Islet precursor cell (in vitro differentiated cells): ENCODE results near the gene RHOG.
"Not testable (repeated sequence)": the region's sequence is repeated elsewhere in the genome, so short reads cannot be mapped to it uniquely, and the experiment has no call there.

ENCODE experiments used
- DNase-seq: peaks from one replicate; pipeline ENCODE4 v3.0.0-alpha.2; 2018

Gene RHOG

DNA sequence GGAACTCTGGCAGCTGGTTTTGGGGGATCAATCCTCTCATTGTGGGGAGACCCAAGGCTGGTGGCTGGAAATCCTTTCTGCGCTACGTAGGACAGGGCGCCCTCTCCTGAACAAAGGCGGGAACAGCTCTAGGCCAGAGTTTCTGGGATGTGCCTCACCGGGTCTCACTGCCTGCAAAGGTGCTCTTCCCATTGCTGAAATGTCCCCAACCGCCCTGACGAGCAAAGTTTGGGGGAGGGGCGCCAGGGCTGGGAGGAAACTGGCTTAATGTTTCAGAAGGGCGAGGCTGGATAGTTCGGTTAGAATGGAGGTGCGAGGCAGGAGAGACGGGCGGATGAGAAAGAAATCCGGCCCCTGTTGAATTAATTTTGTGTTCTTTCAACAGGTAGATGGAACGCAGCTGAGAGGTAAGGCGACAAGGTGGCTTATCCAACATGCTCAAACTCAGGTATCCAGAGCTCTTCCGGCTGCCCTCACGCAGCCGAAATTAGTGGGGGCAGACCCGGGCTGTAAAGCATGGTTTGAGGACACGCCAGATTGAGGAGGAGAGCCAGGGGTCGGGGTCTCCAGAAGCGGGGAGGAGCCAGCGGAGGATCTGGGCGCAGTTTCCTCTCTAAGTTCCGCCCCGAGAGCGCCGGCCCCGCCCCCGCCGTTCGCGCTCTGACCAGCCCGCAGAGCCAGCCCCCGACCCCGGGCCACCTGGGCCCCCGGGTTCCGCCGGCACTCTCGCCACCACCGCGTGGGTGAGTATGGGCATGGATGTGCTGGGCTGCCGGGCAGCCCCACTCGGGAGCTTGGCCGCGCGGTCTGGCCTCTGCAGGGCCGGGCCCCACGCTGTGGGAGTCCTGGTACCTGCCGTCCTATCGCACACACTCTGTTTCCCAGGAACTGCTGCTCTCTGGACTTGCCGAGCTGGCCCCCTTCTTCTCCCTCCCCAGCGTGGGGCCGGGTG, 32.6 kb downstream of the RHOG start, which contains the start of gene PGAP2:
Gene PGAP2 (plus strand): TSS at position 652 of the 952 bp plus-strand sequence. CDS start 2,700 bp downstream, outside the sequence.
- DNase-seq: peak; percentile 90

DNA sequence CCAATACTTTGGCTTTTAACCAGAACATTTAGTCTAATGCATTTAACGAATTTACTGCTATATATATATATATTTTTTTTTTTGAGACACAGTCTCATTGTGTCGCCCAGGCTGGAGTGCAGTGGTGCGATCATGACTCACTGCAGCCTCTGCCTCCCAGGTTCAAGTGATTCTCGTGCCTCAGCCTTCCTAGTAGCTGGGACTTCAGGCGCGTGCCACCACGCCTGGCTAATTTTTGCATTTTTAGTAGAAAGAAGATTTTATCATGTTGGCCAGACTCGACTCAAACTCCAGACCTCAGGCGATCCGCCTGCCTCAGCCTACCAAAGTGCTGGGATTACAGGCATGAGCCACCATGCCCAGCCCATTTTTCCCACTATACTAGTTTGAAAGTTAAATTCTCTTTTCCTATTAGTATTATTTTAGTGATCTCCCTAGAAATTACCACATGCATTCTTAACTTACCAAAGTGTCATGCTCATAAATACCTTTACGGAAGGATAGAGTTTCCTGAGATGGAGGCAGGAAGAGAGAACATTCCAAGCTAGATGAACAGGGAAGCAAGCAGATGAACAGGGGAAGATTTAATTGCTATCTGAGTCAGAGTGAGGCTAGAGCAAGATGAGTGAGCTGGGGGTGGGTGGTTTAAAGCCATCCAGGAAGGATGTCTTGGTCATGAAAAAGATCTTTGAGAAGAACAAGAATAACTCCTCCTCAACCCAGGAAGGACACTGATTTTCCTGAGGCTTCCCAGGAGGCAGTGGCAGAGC, 36.8 kb downstream of the RHOG start:
- DNase-seq: peak; percentile 83

DNA sequence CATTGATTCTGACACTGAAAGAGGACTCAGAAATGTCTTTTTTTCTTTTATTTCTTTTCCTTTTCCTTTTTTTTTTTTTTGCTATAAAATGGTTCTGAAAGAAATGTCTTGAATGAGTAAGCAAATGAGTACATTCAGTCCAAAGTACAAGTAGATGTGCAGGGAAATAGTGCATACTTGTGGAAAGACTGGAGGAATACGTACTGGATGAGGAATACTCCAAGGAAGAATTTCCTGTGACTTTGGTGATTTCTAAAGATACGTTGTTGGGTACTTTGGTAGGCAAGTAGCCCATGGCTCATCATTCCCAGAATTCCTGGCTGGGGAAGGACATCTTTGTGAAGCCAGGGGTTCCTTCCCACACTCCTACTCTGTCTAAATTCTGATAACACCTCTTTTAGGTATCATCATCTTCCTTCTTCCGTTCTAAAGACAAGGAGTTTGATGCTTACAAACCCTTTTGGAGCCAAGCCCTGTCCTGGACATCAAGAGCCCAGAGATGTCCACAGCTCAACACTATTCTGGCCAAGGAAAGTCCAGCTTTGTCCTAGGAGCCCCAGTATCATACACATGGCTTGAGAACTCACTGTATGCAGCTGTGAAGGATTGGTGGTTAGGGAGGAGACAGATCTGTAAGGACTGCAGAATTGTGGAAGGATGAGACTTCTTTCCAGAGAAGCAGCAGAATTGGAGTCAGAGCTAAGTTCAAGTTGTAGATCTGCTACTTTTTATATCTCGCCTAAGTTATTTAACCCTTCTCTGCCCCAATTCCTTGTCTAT, 38.6 kb downstream of the RHOG start:
- DNase-seq: no peak

DNA sequence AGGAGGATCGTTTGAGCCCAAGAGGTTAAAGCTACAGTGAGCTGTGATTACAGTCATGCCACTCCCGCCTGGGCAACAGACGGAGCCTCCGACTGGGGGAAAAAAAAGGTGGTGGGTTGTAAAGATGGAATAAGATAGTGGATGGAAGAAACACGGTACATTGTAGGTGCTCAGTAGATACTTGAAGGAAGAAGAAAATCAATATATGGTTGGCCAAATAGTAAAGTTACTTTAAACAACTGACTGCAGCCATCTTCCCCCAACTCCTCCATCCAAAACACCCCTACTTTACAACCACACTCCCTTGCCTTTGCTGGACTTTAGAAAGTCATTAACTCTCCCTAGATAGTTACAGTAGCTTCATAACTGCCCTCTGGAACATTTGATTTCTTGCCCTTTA, 40.9 kb downstream of the RHOG start:
- no peak for DNase-seq

DNA sequence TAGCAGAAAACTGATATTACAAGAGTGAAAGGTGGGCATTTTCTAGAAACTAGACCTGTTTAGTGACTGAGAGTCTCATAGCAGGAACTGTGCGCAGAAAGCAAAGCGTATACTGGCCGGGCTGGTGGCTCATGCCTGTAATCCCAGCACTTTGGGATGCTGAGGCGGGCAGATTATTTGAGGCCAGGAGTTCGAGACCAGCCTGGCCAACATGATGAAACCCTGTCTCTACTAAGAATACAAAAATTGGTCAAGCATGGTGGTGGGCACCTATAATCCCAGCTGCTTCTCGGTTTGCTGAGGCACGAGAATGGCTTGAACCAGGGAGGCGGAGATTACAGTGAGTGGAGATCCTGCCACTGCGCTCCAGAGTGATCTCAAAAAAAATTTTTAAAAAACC, 41.6 kb downstream of the RHOG start:
- DNase-seq: no peak

DNA sequence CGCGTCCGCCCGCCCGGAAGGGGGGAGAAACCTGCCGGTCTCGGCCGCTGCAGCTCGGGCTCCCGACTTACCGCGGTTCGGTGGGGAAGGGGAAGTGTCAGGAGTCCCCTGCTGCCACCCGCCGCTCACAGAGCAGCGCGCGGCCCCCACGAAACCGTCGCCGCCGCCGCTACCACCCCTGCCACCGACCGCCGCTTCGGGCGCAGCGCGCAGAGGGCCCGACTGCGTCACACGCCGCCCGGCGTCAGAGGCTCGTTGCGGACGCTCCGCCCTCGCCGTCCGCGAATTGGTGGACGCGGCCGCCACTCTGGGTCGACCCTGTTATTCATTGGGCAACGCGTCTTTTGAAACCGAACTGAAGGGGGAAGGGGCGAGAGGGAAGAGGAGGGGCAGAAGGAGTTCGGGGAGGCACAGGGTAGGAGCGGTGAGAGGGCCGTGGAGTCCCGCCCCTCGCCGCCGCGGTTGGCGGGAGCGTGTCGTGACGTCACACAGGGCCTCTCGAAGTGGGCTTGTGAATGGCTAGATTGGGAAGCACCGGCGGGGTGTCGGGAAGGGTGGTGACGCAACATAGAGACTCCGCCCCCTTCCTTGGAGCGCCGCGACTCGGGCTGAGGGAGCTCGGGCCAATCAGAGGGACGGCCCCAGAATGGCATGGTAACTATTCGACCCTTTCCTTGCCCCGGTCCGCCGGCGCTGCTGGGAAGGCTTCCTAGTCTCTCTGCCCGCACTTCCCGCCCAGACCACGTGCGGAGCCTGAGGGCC, 43.2 kb downstream of the RHOG start, which contains the start of gene NUP98:
Gene NUP98 (minus strand): TSS at position 226 of the 762 bp plus-strand sequence. CDS start 15,437 bp downstream, outside the sequence.
- DNase-seq: peak; percentile 100

DNA sequence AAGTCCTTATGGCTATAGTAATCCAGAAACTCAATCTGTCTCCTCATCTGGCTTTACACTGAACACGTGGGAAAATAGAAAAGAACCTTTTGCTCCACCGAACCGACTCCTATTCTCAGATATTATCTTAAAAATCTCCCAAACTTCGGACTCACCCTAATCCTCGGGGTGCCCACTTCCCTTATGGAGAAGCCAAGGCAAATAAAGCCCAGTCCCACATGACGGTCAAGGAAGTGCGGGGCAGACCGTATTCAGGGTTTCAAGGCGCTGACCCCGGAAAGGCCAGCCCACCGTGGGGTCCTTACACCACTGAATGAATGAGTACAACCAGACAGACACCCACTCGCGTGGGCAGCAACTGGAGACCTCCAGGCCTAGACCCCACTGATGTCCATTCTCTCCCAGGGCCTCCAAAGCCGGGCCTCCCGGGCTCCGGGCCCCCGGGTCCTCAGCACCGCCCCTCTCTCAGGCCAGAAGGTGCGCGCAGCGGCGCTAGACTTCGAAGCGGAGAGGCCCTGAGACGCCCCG, 43.9 kb downstream of the RHOG start:
- no peak for DNase-seq

DNA sequence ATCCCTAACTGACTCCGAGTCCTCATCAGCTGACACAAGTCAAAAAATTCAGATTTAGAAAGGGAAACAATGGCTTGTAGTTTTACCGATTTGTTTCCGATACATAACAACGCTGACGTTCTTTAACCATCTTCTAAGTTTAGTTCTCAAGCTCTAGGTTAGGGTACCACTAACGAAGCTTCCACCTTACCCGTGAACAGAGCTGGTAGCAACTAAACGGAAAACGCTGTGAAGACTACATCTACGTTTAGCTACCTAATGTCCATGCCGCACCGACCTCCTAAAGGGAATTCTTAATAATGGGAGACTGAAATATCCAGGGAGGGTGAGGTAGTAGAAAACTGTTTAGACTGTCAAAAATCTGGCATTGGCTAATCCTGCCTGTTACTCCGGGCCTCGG, 44.4 kb downstream of the RHOG start:
- no peak for DNase-seq

DNA sequence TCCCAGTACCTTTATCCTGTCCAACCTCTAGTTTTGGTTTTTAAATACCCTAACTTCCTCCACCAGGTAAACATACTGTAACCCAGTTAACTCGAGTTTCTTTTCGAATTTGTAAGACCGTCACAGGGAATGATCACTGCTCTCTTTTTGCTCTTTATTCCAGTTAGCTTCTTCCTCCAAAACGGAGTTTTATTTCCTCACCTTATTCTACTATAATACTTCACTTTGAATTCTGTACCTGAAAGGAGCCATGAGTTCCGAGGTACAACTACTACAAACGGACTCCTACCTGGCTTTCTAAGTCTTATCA, 44.8 kb downstream of the RHOG start:
- no peak for DNase-seq

DNA sequence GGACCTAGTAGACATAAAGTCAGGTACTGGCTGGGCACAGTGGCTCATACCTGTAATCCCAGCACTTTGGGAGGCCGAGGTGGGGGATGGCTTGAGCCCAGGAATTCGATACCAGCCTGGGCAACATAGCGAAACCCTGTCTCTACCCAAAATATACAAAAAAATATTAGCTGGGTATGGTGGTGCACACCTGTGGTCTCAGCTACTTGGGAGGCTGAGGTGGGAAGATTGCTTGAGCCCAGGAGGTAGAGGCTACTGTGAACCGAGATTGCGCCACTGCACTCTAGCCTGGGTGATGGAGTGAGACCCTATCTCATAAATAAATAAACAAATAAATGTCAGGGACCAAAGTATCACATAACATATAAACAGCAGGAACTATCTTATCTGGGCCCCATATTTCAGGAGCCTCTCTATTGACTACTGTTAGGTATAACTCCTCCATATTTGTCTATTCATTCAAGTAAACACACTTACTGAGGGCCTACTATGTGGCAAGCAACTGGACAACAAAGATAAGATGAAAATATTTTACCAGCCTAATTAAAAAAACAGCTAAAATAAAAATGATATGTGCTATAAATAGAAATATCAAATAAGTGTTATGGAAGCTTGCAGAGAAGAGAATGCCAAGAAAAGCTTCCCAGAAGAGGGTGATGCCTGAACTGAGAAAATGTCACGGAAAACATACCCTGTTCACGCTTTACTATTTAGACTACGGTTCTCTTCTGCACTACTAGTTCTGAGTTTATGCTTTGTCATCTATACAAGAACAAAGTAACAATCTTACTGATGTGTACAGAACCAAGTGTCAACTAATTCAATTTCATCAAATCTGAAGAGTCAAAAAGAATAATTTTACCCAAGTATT, 45.4 kb downstream of the RHOG start:
- no peak for DNase-seq

DNA sequence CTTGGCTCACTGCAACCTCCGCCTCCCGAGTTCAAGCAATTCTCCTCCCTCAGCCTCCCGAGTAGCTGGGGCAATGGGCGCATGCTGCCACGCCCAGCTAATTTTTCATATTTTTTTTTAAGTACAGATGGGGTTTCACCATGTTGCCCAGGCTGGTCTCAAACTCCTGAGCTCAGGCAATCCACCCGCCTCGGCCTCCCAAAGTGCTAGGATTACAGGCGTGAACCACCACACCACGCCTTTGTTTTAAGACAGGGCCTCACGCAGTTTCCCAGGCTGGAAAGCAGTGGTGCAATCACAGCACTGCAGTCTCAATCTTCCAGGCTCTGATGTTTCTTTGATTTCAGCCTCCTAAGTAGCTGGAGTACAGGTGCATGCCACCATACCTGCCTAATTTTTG, 46.4 kb downstream of the RHOG start:
- DNase-seq: not testable (repeated sequence)

DNA sequence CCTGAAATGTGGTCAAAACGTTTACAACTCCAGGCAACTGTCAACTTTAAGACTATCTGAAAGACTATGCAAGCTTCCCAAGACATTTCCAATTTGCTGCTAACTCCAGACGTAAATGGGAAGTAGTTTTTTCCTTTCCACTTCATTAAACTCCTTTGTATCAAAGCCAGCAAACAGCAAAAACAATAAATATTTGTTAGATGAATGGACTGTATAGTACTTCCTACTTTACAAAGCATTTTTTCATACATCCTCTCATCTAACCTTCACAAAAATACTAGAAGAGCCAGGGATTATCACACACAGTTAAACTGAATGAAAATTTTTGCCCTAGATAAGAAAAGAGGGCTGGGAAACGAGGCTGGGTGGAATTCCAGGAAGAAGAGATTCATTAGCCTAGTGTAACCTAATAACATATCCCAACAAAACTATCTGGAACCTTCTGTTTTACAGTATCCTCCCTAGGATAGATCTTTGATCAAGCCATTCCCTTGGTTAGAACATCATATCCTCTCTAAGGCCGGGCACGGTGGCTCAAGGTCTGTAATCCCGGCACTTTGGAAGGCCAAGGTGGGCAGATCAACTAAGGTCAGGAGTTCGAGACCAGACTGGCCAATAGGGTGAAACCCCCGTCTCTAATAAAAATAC, 53.9 kb downstream of the RHOG start:
- no peak for DNase-seq

DNA sequence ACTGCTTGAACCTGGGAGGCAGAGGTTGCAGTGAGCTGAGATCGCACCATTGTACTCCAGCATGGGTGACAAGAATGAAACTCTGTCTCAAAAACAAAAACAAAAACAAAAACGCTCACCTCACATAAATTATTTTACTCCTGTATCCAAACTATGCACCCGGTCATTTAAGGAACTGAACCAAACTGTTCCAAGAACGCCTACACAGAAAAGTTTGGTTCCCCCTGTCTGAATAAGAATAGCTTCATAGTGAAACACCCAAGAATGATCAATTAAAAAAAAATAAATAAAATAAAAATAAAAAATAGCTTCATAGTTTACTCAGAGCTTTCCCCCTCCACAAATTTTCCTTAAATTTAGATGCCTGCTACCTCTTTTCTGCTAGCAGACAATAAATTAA, 57.1 kb downstream of the RHOG start:
- DNase-seq: no peak

DNA sequence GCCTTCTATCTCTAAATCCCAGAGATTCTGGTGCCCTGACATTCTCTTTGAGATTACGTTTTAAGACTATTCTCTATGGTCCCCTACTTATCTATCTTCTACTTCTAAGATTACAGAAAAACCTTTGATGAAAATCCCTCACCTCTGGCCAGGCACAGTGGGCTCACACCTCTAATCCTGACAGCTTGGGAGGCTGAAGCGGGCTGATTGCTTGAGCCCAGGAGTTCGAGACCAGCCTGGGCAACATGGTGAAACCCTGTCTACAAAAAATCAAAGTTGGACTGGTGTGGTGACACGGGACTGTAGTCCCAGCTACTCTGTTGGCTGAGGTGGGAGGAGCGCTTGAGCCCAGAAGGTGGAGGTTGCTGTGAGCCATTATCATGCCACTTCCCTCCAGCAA, 57.8 kb downstream of the RHOG start:
- DNase-seq: no peak

DNA sequence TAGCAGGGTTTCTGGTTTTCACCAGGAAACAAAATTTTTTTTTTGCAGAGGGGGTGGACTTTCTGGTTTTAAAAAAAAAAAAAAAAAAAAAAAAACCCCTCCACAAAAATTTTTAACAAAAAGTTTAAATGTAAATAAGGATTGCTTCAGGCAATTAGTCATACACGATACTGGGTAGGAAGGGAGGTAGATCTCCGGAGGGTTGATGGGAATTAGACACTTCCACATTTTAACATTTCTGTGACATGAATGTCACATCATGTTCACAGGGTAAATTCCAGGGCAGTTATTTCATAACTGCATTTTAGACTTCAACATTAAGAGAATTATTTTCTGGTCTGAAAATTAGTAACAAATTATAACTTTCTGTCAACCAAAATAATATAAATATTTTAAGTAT, 59.3 kb downstream of the RHOG start:
- no peak for DNase-seq
